Spinal cord (tissue), 10 donors: ENCODE data around the gene CD9. TPM values are rescaled to one million over a fixed set of nuclear protein-coding genes. Genes with fewer than 3 reads are reported as not detected.

Source experiments
- DNase-seq, 6 donors: peaks; one replicate each; pipeline versions ENCODE4 v3.0.0 to v3.0.0-alpha.2; 2013 to 2015; ENCODE audit warnings: low spot score in 6 of 6, low read depth in 4 of 6
- H3K27ac ChIP-seq: one replicate; pipeline ENCODE4 v1.5.1; 2013; ENCODE audit warnings: low read depth, low read length, control low read depth
- H3K27me3 ChIP-seq: one replicate; pipeline ENCODE4 v1.6.1; 2013; ENCODE audit warnings: low read length; ENCODE audit not compliant: control insufficient read depth, insufficient read depth
- H3K36me3 ChIP-seq: one replicate; pipeline ENCODE4 v1.6.1; 2013; ENCODE audit warnings: low read length; ENCODE audit not compliant: control insufficient read depth, insufficient read depth
- H3K4me1 ChIP-seq: one replicate; pipeline ENCODE4 v1.6.1; 2013; ENCODE audit warnings: low read length; ENCODE audit not compliant: control insufficient read depth, insufficient read depth
- H3K4me3 ChIP-seq: one replicate; pipeline ENCODE4 v1.5.1; 2013; ENCODE audit warnings: low read depth, low read length, control low read depth
- H3K9me3 ChIP-seq: one replicate; pipeline ENCODE4 v1.6.1; 2013; ENCODE audit warnings: low read length; ENCODE audit not compliant: control insufficient read depth, insufficient read depth
- WGBS: methylation state at CpG from one replicate; pipeline ENCODE4 v1.1.5; 2013; ENCODE audit warnings: missing lambda C conversion rate; ENCODE audit not compliant: insufficient coverage; 5-methylcytosine and 5-hydroxymethylcytosine counted together
- polyA plus RNA-seq, 2 donors: library from polyadenylated mRNA; unstranded; fragments of 120-200 nt; gene quantifications; one replicate each; pipeline ENCODE4 v1.2.1, GENCODE V29; 2013; ENCODE audit not compliant: insufficient read length in 2 of 2
- total RNA-seq, 2 donors: library from RNA; depleted of rRNA in 1 of 2; stranded (reverse); fragments of 120-200 nt in 1 of 2; fragments of >200 nt in 1 of 2; gene quantifications; one replicate each; pipeline versions ENCODE4 v1.2.3 to v1.2.4, GENCODE V29; 2013 to 2014
- donor health status: healthy.

Gene CD9
- total and polyA plus RNA-seq, 4 donors: 106 to 275 (median 133) TPM

DNA sequence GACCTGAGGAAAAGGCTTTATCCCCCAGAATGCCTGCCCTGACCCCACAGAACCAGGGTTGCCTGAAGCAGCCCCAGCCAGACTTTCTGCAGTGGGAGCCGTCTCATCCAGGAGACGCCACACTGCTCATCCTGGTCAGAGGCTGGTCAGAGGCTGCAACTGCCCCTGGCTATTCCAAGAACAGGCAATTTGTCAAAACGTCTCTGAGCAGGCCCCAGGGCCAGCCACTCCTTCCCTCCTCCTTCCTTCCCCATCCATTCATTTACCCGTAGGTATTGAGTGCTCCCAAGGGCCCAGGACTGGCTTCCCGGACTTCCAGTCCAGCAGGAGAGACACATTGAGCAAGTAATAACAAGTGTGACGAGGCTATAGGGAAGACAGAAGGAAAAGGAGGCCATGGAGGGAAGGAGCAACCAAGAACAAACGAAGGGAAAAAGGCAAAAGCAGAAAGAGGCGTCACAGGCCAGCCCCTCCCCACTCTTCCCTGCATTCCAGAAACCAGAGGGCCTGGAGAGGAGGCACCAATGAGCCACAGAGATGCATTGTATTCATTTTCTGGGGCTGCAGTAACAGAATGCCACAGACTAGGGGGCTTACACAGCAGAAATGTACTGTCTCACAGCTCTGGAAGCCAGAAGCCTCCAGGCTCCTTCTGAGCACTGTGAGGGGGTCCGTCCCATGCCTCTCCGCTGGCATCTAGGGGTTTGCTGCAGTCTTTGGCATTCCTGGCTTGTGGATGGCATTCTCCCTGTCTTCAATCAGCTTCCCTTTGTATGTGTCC, 21.0 kb upstream of the CD9 start:
- WGBS: 56% methylated on average over 8 of the region's 10 CpGs
- H3K27ac ChIP-seq: peak overlapping the region; percentile 82
- peaks cover 36% of the 10 kb centered on the region for H3K4me1 ChIP-seq
- no peaks in the 10 kb centered on the region for H3K9me3 ChIP-seq
- H3K27me3 ChIP-seq: no peaks in the 10 kb centered on the region
- peak in 2 of 6 donors; percentile 36 to 51 for DNase-seq
- H3K36me3 ChIP-seq: no peaks in the 10 kb centered on the region
- no peak overlapping the region for H3K4me3 ChIP-seq

DNA sequence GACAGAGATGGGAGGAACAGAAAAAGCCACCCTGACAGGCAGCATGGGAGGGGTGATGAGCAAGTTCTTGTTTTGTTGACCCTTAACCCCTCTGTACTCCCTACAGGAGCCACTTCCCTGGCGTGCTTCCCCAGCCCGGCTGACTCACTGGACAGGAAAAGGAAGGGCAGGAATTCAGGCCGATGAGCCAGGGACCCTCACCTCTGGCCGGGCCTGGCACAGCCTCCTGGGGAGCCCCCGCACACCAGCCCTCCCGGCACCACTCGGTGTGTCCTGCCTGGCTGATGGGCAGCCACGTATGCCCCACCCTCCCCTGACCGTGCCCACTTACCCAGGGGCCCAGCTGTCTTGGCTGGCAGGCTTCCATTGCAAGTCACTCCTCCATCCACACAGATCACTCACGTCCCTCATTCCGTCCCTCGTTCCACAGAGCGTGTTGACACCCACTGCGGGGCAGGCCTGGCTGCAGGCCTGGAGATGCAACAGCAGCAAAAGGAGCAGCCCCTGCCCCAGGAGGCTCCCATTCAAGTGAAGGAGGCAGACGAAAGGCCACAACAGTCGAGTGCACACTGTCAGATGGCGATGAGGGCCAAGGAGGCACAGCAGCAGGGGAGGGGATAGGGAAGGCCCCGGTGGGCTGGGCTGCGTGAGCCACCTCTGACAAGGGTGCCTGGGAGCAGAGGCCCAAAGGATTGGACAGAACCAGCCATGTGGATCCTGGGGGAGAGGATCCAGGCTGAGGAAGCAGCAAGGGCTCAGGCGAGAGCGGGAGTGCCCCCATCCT, 19.7 kb upstream of the CD9 start:
- no peak for DNase-seq
- Histone ChIP-seq H3K4me1 (peaks cover 36% of the 10 kb centered on the region), H3K4me3 (no peak overlapping the region), H3K36me3 (no peaks in the 10 kb centered on the region), H3K9me3 (no peaks in the 10 kb centered on the region), H3K27ac (peak overlapping the region; percentile 82), H3K27me3 (no peaks in the 10 kb centered on the region)
- 51% methylated on average over 19 of the region's 21 CpGs for WGBS

DNA sequence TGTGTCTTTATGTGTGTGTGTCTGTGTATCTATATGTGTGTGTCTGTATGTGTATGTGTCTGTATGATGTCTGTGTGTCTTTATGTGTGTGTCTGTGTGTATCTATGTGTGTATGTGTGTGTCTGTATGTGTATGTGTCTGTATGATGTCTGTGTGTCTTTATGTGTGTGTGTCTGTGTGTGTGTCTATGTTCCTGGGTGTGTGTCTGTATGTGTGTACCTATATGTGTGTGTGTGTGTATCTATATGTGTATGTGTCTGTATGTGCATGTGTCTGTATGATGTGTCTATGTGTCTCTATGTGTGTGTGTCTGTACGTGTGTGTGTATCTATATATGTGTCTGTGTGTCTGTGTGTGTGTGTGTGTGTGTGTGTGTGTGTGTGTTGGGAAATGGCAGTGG, 19.0 kb upstream of the CD9 start:
- DNase-seq: no peak
- Histone ChIP-seq H3K4me3 (no peak overlapping the region), H3K4me1 (peaks cover 36% of the 10 kb centered on the region), H3K27ac (no peak overlapping the region), H3K27me3 (no peaks in the 10 kb centered on the region), H3K36me3 (no peaks in the 10 kb centered on the region), H3K9me3 (no peaks in the 10 kb centered on the region)
- WGBS: 100% methylated on average over 1 of the region's 1 CpG

DNA sequence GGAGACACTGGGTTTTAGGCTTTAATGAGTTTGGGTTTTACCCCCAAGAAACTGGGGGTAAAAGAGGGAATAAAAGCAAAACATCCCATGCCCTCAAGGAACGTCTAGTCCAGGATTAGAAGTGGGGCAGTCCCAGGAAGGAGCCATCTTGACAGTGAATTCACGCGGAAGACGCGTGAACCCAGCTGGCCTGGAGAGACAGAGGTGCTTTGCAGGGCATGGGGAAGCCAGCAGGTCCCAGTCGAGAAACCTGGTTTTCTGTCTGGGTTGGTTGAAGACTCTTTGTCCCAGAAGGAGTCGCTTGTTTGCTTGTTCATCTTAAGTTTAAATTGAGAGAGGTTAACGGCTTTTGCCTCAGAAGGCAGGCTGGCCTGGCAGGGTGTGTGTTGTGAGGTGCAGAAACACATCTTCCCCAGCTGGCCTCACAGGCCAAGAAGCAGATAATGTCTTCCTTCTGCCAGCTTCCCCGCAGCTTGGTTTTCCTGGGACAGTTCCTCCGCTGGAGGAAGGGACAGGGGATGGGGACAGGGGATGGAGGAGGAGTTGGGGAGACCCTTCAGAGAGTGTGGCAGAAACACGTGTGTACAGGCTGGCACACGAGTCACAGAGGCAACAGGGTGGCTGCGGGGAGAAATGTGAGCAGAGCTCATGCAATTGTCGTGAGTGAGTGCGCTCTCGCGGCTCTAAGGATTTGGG, 18.5 kb upstream of the CD9 start:
- Histone ChIP-seq H3K27me3 (no peaks in the 10 kb centered on the region), H3K9me3 (no peaks in the 10 kb centered on the region), H3K4me1 (peaks cover 36% of the 10 kb centered on the region), H3K36me3 (no peaks in the 10 kb centered on the region), H3K4me3 (no peak overlapping the region), H3K27ac (peak overlapping the region; percentile 79)
- WGBS: 62% methylated on average over 16 of the region's 17 CpGs
- no peak for DNase-seq

DNA sequence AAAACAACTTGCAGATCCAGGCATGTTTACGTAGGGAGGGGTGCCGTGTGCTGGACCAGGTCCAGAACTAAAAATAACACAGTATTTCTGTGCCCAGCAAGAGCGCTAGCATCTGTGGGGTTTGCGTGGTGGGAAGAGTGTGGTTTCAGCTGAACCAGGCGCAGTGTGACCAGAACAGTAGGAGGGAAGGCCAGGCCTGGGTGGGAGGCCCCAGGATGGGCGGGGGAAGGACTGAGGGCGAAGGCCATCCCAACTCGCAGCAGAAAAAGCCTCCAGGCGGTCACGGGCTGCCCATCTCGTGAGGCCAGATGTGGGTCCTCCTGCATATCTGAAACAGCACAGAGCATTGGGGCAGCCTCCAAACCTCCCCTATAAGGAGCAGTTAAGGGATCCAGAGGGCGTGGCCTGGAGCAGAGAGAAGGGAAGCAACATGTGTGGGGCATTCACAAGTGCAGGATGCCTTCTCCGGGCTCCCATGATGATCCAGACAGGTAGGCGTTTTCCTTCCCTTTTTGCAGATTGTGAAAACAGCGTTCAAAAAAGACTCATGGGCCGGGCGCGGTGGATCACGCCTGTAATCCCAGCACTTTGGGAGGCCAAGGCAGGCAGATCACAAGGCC, 17.8 kb upstream of the CD9 start:
- H3K4me1 ChIP-seq: peaks cover 36% of the 10 kb centered on the region
- WGBS: 58% methylated on average over 18 of the region's 19 CpGs
- no peaks in the 10 kb centered on the region for H3K36me3 ChIP-seq
- no peaks in the 10 kb centered on the region for H3K9me3 ChIP-seq
- peak in 2 of 6 donors; percentile 45 to 89 for DNase-seq
- no peak overlapping the region for H3K4me3 ChIP-seq
- peak overlapping the region; percentile 79 for H3K27ac ChIP-seq
- no peaks in the 10 kb centered on the region for H3K27me3 ChIP-seq

DNA sequence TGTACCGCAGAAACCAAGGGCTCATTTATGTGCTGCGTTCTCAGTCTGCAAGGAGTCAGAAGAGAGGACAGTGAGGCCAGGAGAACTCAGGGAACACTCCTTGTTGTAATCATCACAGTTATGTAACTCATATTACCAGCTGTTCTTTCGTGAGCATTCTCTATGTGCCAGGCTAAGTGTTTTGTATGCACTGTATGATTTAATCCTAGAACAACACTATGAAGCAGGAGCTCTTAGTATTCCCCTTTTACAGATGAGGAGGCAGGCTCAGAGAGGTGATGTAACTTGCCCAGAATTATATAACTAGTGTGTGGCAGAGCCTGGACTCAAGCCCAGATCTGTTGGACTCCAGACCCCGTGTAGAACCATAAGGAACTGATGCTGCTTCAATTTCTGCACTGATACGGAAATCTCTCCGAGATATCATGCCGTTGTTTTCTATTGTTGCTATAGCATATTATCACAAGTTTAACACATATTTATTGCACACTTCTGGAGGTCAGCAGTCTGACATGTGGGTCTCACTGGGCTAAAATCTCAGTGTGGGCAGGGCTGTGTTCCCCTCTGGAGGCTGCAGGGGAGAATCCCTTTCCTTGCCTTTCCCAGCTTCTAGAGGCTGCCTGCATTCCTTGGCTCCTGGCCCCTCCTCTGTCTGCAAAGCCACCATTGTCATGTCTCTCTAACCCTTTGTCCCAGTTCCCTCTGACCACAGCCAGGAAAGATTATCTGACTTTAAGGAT, 16.3 kb upstream of the CD9 start:
- WGBS: 100% methylated on average over 1 of the region's 7 CpGs
- H3K27ac ChIP-seq: no peak overlapping the region
- no peaks in the 10 kb centered on the region for H3K27me3 ChIP-seq
- DNase-seq: no peak
- H3K4me3 ChIP-seq: no peak overlapping the region
- H3K9me3 ChIP-seq: no peaks in the 10 kb centered on the region
- peaks cover 35% of the 10 kb centered on the region for H3K4me1 ChIP-seq
- no peaks in the 10 kb centered on the region for H3K36me3 ChIP-seq

DNA sequence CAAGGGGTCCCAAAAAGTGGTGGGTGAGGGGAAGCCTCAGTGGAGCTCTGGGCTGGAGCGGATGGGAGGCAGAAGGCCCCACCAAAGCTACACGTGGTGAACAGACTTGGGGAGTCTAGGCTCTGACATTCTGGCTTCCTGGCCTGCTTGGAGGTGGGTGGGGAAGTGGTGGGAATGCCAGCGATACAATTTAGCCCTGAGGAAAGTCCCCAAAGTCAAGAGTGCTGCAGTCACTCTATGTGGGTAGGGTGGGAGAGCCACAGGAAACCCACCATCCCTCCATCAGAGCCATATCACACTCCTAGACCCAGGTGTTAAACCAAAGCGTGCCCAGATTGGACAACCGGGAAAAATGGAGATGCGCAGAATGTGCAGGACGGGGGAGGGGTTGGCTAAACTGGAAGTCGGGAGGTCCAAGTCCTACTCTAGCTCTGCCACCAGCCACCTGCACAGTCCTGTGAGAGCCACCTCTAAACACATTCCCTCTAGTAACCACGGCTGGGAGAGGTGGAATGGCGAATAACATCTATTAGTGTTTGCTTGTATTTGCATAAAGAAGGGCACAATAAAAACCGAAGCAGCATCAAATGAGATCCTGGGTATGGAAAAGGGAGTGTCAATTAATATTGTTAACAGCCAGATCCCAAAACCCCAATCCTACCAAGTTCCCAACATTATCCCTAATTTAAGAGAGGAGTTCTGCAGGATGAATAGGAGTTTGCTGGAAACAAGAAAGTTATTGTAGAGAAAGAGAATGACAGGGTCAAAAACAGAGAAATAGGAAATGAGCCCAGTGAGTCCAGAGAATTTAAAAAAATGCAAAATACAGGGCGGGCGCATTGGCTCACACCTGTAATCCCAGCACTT, 14.0 kb upstream of the CD9 start:
- Histone ChIP-seq H3K4me3 (no peak overlapping the region), H3K27me3 (no peaks in the 10 kb centered on the region), H3K36me3 (no peaks in the 10 kb centered on the region), H3K4me1 (peaks cover 17% of the 10 kb centered on the region), H3K9me3 (no peaks in the 10 kb centered on the region), H3K27ac (no peak overlapping the region)
- no peak for DNase-seq
- 90% methylated on average over 4 of the region's 13 CpGs for WGBS

DNA sequence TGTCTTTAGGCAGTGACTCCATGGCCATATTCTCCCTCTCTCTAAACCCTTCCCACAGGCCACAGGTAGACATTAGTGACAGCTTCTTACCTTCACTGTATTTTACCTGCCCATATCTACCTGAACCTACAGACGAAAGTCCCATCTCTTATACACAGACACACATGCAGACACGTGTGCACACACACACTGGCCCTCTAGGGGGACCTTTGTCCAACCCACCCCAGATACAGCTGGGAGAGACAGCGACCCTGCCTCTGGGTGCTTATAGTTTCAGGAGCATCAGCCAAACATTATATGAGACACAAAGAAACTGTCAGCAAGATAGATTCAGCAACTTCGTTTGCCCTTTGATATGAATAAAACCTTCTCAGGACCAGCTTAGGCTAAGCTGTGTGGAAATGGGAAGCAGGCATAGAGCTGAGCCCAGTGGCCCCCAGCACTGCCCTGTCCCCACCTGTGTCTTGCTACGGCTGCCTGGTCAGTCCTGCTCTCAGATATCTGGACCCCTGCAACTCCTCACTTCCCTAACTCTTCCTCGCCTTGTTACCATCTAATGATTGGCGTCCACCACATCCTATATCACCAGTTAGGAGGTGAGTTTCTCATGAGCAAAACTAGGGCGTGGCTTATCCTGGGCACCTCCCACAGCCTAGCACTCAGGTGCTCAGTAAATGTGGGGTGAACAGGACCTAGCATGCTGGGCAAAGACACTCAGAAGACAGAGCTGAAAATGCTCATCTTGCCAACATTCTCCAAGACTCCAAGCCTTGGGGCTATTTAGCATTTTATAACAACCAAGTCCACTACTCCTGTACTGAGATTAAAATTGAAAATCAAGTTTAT, 12.0 kb upstream of the CD9 start:
- Histone ChIP-seq H3K36me3 (no peaks in the 10 kb centered on the region), H3K27ac (no peak overlapping the region), H3K9me3 (no peaks in the 10 kb centered on the region), H3K27me3 (no peaks in the 10 kb centered on the region), H3K4me3 (no peak overlapping the region), H3K4me1 (peaks cover under 1% of the 10 kb centered on the region)
- WGBS: 60% methylated on average over 4 of the region's 8 CpGs
- no peak for DNase-seq
